HCT116 (cell line): ENCODE data around the gene CRTC1. TPM values are rescaled to one million over a fixed set of nuclear protein-coding genes. Genes with fewer than 3 reads are reported as not detected.

Source experiments
- ATAC-seq: fragments of 200-7000 bp; cut with Tn5 transposase; 2 replicates; pipeline ENCODE4 v1.9.1; 2020; ENCODE audit warnings: mild to moderate bottlenecking, moderate library complexity
- BruUV-seq: library from RNA; stranded (reverse); fragments of 400-500 nt; replicated peaks from 2 replicates; lab custom pipeline; 2021; lab: Mats Ljungman, UMichigan
- CTCF ChIA-PET: fragments of 300-600 bp; sonication (Branson Sonifier 250); formaldehyde crosslinking; loops from one replicate; lab custom pipeline; 2021; ENCODE audit warnings: antibody characterized with exemption; lab: Charles Lee
- POLR2A ChIA-PET: fragments of 300-600, 350-600 bp; sonication (Branson Sonifier 250); formaldehyde crosslinking; loops from one replicate; lab custom pipeline; 2021; ENCODE audit warnings: antibody characterized with exemption; lab: Charles Lee
- RAD21 ChIA-PET, 2 experiments: fragments of 300-600 bp; sonication (Branson Sonifier 250); formaldehyde crosslinking; loops; one replicate each; lab custom pipeline; 2023; ENCODE audit warnings: low total read pairs in 2 of 2; ENCODE audit not compliant: uncharacterized antibody in 2 of 2, unreplicated experiment in 2 of 2, low non-redundant PET in 1 of 2; lab: Charles Lee
- DNase-seq: peaks from one replicate; pipeline ENCODE4 v3.0.0-alpha.2; 2010; ENCODE audit warnings: low read depth, low spot score
- H2AFZ ChIP-seq: fragments of 200-600 bp; shearing (Covaris generic), sonication (generic); 2 replicates; pipeline ENCODE4 v1.6.1; 2017; ENCODE audit warnings: low read depth, mixed run types, mixed read lengths, antibody characterized with exemption, low read length; ENCODE audit not compliant: poor library complexity, severe bottlenecking
- H3K27ac ChIP-seq: 2 replicates; pipeline ENCODE4 v1.5.1; 2012; ENCODE audit warnings: low read depth, low read length
- H3K27me3 ChIP-seq: fragments of 200-600 bp; sonication (generic); 2 replicates; pipeline ENCODE4 v1.6.1; 2016; ENCODE audit warnings: mixed run types, low read length, mixed read lengths; ENCODE audit not compliant: insufficient read depth
- H3K36me3 ChIP-seq, 2 experiments: fragments of 200-500 bp in 1 of 2; fragments of 200-600 bp in 1 of 2; sonication (Bioruptor generic) in 1 of 2; sonication (generic) in 1 of 2; 2 replicates each; pipeline versions ENCODE4 v1.5.1 to v1.6.1; 2014 to 2016; ENCODE audit warnings: low read length in 2 of 2, inconsistent platforms in 1 of 2, mixed read lengths in 1 of 2, mixed run types in 1 of 2; ENCODE audit not compliant: insufficient read depth in 2 of 2, control insufficient read depth in 1 of 2
- H3K4me1 ChIP-seq, 2 experiments: fragments of 200-600 bp in 1 of 2; sonication (generic) in 1 of 2; 2 replicates each; pipeline versions ENCODE4 v1.5.1 to v1.6.1; 2012 to 2017; ENCODE audit warnings: low read length in 2 of 2, inconsistent platforms in 1 of 2, mild to moderate bottlenecking in 1 of 2, mixed read lengths in 1 of 2, mixed run types in 1 of 2, moderate library complexity in 1 of 2; ENCODE audit not compliant: insufficient read depth in 2 of 2, control insufficient read depth in 1 of 2
- H3K4me2 ChIP-seq: fragments of 200-600 bp; sonication (generic); 2 replicates; pipeline ENCODE4 v1.6.1; 2017; ENCODE audit warnings: mixed run types, low read length, mixed read lengths
- H3K4me3 ChIP-seq, 2 experiments: fragments of 200-600 bp in 1 of 2; sonication (generic) in 1 of 2; replicated peaks in 1 of 2; 2 replicates each; pipeline ENCODE4 v1.5.1; 2011 to 2016; ENCODE audit warnings: low read length in 2 of 2, control low read depth in 1 of 2, low read depth in 1 of 2, mild to moderate bottlenecking in 1 of 2, mixed read lengths in 1 of 2, mixed run types in 1 of 2
- H3K79me2 ChIP-seq: fragments of 200-600 bp; sonication (generic); 2 replicates; pipeline ENCODE4 v1.6.1; 2017; ENCODE audit warnings: mild to moderate bottlenecking, mixed run types, low read length, moderate library complexity, mixed read lengths; ENCODE audit not compliant: insufficient read depth
- H3K9ac ChIP-seq: fragments of 200-600 bp; sonication (generic); 2 replicates; pipeline ENCODE4 v1.6.1; 2016; ENCODE audit warnings: low read length, mixed read lengths
- H3K9me2 ChIP-seq: fragments of 200-600 bp; sonication (generic), shearing (Covaris generic); 2 replicates; pipeline ENCODE4 v1.6.1; 2017; ENCODE audit warnings: mixed run types, mild to moderate bottlenecking, moderate library complexity; ENCODE audit not compliant: insufficient read depth
- H3K9me3 ChIP-seq, 2 experiments: fragments of 200-500 bp in 1 of 2; fragments of 200-600 bp in 1 of 2; sonication (Bioruptor generic) in 1 of 2; sonication (generic) in 1 of 2; 2 replicates each; pipeline ENCODE4 v1.6.1; 2014 to 2017; ENCODE audit warnings: low read length in 2 of 2, mixed read lengths in 2 of 2, inconsistent platforms in 1 of 2, low read depth in 1 of 2, mild to moderate bottlenecking in 1 of 2, mixed run types in 1 of 2, moderate library complexity in 1 of 2; ENCODE audit not compliant: control insufficient read depth in 1 of 2, insufficient read depth in 1 of 2
- H4K20me1 ChIP-seq: fragments of 200-600 bp; sonication (generic), shearing (Covaris generic); 2 replicates; pipeline ENCODE4 v1.6.1; 2017; ENCODE audit warnings: mixed run types, mild to moderate bottlenecking, moderate library complexity; ENCODE audit not compliant: insufficient read depth
- CBX3 ChIP-seq: IDR thresholded peaks from 2 replicates; pipeline ENCODE4 v1.6.1; 2012; ENCODE audit warnings: low read depth
- EGR1 ChIP-seq: IDR thresholded peaks from 2 replicates; pipeline ENCODE4 v1.6.1; 2012; ENCODE audit warnings: low read depth
- ELF1 ChIP-seq: IDR thresholded peaks from 2 replicates; pipeline ENCODE4 v1.6.1; 2012; ENCODE audit warnings: low read depth, borderline replicate concordance
- EZH2phosphoT487 ChIP-seq: fragments of 200-600 bp; IDR thresholded peaks from 2 replicates; pipeline ENCODE4 v1.6.1; 2018; ENCODE audit warnings: antibody characterized with exemption, borderline replicate concordance
- FOSL1 ChIP-seq: IDR thresholded peaks from 2 replicates; pipeline ENCODE4 v1.6.1; 2012; ENCODE audit warnings: low read depth
- JUND ChIP-seq: IDR thresholded peaks from 2 replicates; pipeline ENCODE4 v1.6.1; 2012
- POLR2A ChIP-seq: IDR thresholded peaks from 2 replicates; pipeline ENCODE4 v1.7.0; 2011; ENCODE audit warnings: borderline replicate concordance; ENCODE audit not compliant: insufficient read depth, insufficient read length; ENCODE audit errors: extremely low read depth
- POLR2AphosphoS5 ChIP-seq: IDR thresholded peaks from 2 replicates; pipeline ENCODE4 v1.6.1; 2011; ENCODE audit warnings: mild to moderate bottlenecking, low read depth, low read length, moderate library complexity
- RAD21 ChIP-seq: IDR thresholded peaks from 2 replicates; pipeline ENCODE4 v1.6.1; 2012; ENCODE audit warnings: low read depth, mild to moderate bottlenecking
- SIN3A ChIP-seq: IDR thresholded peaks from 2 replicates; pipeline ENCODE4 v1.6.1; 2012; ENCODE audit warnings: low read depth
- SP1 ChIP-seq: IDR thresholded peaks from 2 replicates; pipeline ENCODE4 v1.6.1; 2012; ENCODE audit warnings: low read depth
- SRF ChIP-seq: IDR thresholded peaks from 2 replicates; pipeline ENCODE4 v1.6.1; 2012; ENCODE audit warnings: low read depth
- TCF7L2 ChIP-seq: IDR thresholded peaks from 2 replicates; pipeline ENCODE4 v1.7.0; 2011; ENCODE audit warnings: borderline replicate concordance, inconsistent platforms; ENCODE audit not compliant: insufficient read depth, insufficient read length; ENCODE audit errors: extremely low read depth
- YY1 ChIP-seq: IDR thresholded peaks from 2 replicates; pipeline ENCODE4 v1.6.1; 2011; ENCODE audit warnings: low read length, low read depth, moderate library complexity, mild to moderate bottlenecking; ENCODE audit not compliant: insufficient replicate concordance; ENCODE audit errors: extremely low read depth
- intact Hi-C: fragments of 100-400 bp; cut with micrococcal nuclease; formaldehyde crosslinking; loops from 2 replicates; pipeline ENCODE4 v1.10.0; 2022
- total RNA-seq: library from RNA; stranded (reverse); gene quantifications from one replicate; pipeline ENCODE4 v1.2.1, GENCODE V29; 2021; ENCODE audit not compliant: unreplicated experiment
- TF ChIP-seq, protein P1 (sequence below), 3 experiments: fragments of 200-600 bp in 1 of 3; sonication (generic) in 1 of 3; IDR thresholded peaks in 2 of 3; conservative IDR thresholded peaks in 1 of 3; 2 replicates each; pipeline ENCODE4 v1.5.1; 2012 to 2017; ENCODE audit warnings: low read depth in 2 of 3, low read length in 2 of 3, antibody characterized with exemption in 1 of 3, borderline replicate concordance in 1 of 3, control low read depth in 1 of 3, mild to moderate bottlenecking in 1 of 3, mixed read lengths in 1 of 3, mixed run types in 1 of 3, moderate library complexity in 1 of 3; ENCODE audit not compliant: insufficient read depth in 1 of 3
- TF ChIP-seq, protein P2 (sequence below): IDR thresholded peaks from 2 replicates; pipeline ENCODE4 v1.6.1; 2012
- TF ChIP-seq, protein P3 (sequence below): IDR thresholded peaks from 2 replicates; pipeline ENCODE4 v1.6.1; 2012
- TF ChIP-seq, protein P4 (sequence below): IDR thresholded peaks from 2 replicates; pipeline ENCODE4 v1.6.1; 2011; ENCODE audit warnings: mild to moderate bottlenecking, low read length, moderate library complexity; ENCODE audit not compliant: insufficient replicate concordance; ENCODE audit errors: extremely low read depth

The CRTC1 gene
- total RNA-seq, 1 experiment from 2014 or later: 14.9 TPM

DNA sequence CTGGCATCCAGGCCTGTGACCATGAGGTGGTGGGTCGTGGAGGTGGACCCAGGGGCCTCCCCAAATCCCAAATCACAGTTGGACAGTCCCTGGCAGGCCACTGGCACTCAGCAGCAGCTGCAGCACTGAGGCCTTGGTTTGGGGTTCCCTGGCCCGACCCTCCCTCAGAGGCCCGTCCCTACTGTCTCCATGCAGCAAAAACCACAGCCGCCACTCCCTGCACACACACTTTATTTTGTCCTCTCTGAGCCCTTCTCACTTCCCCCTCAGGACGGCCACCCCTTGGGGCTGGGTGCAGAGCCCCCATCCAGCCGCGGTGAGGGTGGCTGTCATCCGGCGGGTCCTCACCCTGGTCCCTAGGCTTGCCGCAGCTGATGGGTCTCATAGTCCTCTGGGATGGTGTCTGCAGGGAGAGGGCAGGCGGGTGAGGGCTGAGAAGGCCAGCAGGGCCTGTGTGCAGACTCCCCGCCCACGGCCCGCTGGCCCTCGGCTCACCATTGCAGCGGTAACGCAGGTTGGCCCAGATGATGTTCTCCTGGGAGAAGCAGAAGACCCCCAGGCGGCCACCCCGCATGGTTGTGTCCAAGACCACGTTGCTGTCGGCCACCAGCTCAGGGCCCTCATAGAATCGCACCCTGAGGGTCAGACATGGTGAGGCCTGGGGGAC, 99.2 kb downstream of the CRTC1 start (continued):
- TF ChIP-seq, protein P1, sequence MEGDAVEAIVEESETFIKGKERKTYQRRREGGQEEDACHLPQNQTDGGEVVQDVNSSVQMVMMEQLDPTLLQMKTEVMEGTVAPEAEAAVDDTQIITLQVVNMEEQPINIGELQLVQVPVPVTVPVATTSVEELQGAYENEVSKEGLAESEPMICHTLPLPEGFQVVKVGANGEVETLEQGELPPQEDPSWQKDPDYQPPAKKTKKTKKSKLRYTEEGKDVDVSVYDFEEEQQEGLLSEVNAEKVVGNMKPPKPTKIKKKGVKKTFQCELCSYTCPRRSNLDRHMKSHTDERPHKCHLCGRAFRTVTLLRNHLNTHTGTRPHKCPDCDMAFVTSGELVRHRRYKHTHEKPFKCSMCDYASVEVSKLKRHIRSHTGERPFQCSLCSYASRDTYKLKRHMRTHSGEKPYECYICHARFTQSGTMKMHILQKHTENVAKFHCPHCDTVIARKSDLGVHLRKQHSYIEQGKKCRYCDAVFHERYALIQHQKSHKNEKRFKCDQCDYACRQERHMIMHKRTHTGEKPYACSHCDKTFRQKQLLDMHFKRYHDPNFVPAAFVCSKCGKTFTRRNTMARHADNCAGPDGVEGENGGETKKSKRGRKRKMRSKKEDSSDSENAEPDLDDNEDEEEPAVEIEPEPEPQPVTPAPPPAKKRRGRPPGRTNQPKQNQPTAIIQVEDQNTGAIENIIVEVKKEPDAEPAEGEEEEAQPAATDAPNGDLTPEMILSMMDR (IDR thresholded peaks at IDR 0.05 in 2 of 3, conservative IDR thresholded peaks at IDR 0.05 in 1 of 3; ENCODE audit: borderline replicate concordance in 1 of 3, insufficient read depth in 1 of 3, low read depth in 2 of 3, low read length in 2 of 3): no peak
- TF ChIP-seq POLR2A: no peak
- no peak for TF ChIP-seq RAD21
- TF ChIP-seq, protein P2, sequence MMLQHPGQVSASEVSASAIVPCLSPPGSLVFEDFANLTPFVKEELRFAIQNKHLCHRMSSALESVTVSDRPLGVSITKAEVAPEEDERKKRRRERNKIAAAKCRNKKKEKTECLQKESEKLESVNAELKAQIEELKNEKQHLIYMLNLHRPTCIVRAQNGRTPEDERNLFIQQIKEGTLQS: no peak
- TF ChIP-seq TCF7L2: no peak
- no peak for TF ChIP-seq SP1
- no peak for TF ChIP-seq CBX3
- TF ChIP-seq, protein P3, sequence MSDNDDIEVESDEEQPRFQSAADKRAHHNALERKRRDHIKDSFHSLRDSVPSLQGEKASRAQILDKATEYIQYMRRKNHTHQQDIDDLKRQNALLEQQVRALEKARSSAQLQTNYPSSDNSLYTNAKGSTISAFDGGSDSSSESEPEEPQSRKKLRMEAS: no peak
- TF ChIP-seq SIN3A: no peak

DNA sequence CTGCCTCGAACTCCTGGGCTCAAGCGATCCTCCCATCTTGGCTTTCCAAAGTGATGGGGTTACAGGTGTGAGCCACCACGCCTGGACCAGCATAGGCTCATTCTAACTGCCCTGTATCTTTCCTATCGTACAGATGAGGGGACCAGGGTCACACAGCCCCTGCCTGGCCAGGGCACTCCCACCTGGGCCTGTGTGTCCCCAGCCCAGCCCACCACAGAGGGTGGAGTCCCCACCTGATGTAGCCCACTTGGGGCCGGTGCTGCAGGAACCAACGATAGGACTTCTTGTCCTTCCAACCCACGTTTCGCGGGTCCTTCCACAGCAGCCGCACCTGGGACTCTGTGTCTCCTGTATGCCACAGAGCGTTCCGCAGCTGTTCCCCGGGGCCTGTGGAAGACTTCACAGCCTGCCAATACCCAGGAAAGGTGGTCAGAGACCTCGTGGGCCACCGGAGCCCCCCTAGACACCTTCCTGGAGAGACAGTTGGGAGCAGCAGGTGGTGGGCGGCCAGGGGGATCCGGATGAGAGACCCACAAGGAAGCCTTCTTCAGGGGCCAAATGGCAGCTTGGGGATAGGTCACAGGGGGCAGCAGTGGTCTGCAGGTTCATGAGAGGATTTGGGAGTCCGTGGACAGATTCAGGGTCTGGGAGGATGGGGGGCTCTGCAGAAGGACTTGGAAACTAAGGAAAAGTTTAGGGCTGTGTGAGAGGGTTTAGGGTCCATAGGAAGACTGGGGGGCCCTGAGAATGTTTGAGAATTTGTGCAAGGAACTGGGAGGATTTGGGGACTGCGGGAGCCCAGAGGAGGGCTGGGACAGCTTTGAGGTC, 100.7 kb downstream of the CRTC1 start:
- Histone ChIP-seq H3K36me3 (no peaks in the 10 kb centered on the region), H3K9ac (no peak overlapping the region), H3K4me3 (no peak overlapping the region), H4K20me1 (no peaks in the 10 kb centered on the region), H2AFZ (no peak overlapping the region), H3K9me2 (no peaks in the 10 kb centered on the region), H3K4me2 (no peak overlapping the region), H3K27ac (no peak overlapping the region), H3K27me3 (no peaks in the 10 kb centered on the region), H3K9me3 (no peaks in the 10 kb centered on the region), H3K79me2 (no peaks in the 10 kb centered on the region), H3K4me1 (peaks cover 4 to 9% of the 10 kb centered on the region in 2 experiments; a peak in 3 of 4 replicates)
- ATAC-seq (no peak), DNase-seq (no peak)
- intact Hi-C loops: no loop called here
- ChIA-PET CTCF (no interaction called here), RAD21 (no interaction called here), POLR2A (no interaction called here)
- no TSS peak for BruUV-seq
- no peak for TF ChIP-seq POLR2AphosphoS5
- no peak for TF ChIP-seq FOSL1
- no peak for TF ChIP-seq SRF
- TF ChIP-seq SIN3A: no peak
- TF ChIP-seq, protein P4, sequence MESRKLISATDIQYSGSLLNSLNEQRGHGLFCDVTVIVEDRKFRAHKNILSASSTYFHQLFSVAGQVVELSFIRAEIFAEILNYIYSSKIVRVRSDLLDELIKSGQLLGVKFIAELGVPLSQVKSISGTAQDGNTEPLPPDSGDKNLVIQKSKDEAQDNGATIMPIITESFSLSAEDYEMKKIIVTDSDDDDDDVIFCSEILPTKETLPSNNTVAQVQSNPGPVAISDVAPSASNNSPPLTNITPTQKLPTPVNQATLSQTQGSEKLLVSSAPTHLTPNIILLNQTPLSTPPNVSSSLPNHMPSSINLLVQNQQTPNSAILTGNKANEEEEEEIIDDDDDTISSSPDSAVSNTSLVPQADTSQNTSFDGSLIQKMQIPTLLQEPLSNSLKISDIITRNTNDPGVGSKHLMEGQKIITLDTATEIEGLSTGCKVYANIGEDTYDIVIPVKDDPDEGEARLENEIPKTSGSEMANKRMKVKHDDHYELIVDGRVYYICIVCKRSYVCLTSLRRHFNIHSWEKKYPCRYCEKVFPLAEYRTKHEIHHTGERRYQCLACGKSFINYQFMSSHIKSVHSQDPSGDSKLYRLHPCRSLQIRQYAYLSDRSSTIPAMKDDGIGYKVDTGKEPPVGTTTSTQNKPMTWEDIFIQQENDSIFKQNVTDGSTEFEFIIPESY: no peak
- no peak for TF ChIP-seq EGR1
- no peak for TF ChIP-seq RAD21
- TF ChIP-seq YY1: no peak
- TF ChIP-seq, protein P2: no peak
- TF ChIP-seq, protein P3: no peak
- no peak for TF ChIP-seq EZH2phosphoT487
- no peak for TF ChIP-seq ELF1
- no peak for TF ChIP-seq JUND
- TF ChIP-seq TCF7L2: no peak
